SK-N-SH (cell line): ENCODE results near the gene FLOT1. TPM values are rescaled to one million over a fixed set of nuclear protein-coding genes. Genes with fewer than 3 reads are reported as not detected.

Experiments used
- CTCF ChIA-PET: fragments of 300-600, 350-600 bp; formaldehyde crosslinking; extraction: SDS; loops from one replicate; lab custom pipeline; 2021; lab: Yijun Ruan, JAX
- POLR2A ChIA-PET: fragments of 350-600 bp; sonication (Branson Sonifier 250); formaldehyde crosslinking; extraction: SDS; loops from one replicate; lab custom pipeline; 2020; ENCODE audit warnings: antibody characterized with exemption, inconsistent platforms; lab: Yijun Ruan, JAX
- DNase-seq: peaks from one replicate; pipeline ENCODE4 v3.0.0; 2012
- H2AFZ ChIP-seq: fragments of 200-600 bp; sonication (generic); 2 replicates; pipeline ENCODE4 v1.8.1; 2016; ENCODE audit warnings: antibody characterized with exemption, mild to moderate bottlenecking, low read depth
- H3F3A ChIP-seq: fragments of 200-600 bp; sonication (generic); replicated peaks from 2 replicates; pipeline ENCODE3; 2016; ENCODE audit warnings: antibody characterized with exemption, mild to moderate bottlenecking; ENCODE audit not compliant: insufficient read depth
- H3K27ac ChIP-seq, 2 experiments: fragments of 200-500 bp in 1 of 2; fragments of 200-600 bp in 1 of 2; sonication (Bioruptor generic) in 1 of 2; sonication (generic), shearing (Covaris generic) in 1 of 2; 2 replicates each; pipeline versions ENCODE4 v1.5.1 to v1.6.1; 2014 to 2016; ENCODE audit warnings: low read depth in 2 of 2, inconsistent platforms in 1 of 2, low read length in 1 of 2, mild to moderate bottlenecking in 1 of 2, mixed read lengths in 1 of 2
- H3K27me3 ChIP-seq: fragments of 200-600 bp; sonication (generic), shearing (Covaris generic); 2 replicates; pipeline ENCODE4 v1.6.1; 2016; ENCODE audit warnings: mixed run types; ENCODE audit not compliant: insufficient read depth
- H3K36me3 ChIP-seq, 2 experiments: fragments of 200-500 bp in 1 of 2; fragments of 200-600 bp in 1 of 2; sonication (Bioruptor generic) in 1 of 2; sonication (generic) in 1 of 2; replicated peaks in 1 of 2; 2 replicates each; pipeline versions ENCODE3 to v1.5.1; 2014 to 2016; ENCODE audit warnings: low read length in 1 of 2, mild to moderate bottlenecking in 1 of 2; ENCODE audit not compliant: insufficient read depth in 2 of 2, control insufficient read depth in 1 of 2
- H3K4me1 ChIP-seq, 2 experiments: fragments of 200-500 bp in 1 of 2; fragments of 200-600 bp in 1 of 2; sonication (Bioruptor generic) in 1 of 2; sonication (generic), shearing (Covaris generic) in 1 of 2; 2 replicates each; pipeline versions ENCODE4 v1.5.1 to v1.6.1; 2014 to 2016; ENCODE audit warnings: low read depth in 1 of 2, low read length in 1 of 2, mixed run types in 1 of 2; ENCODE audit not compliant: insufficient read depth in 2 of 2, control insufficient read depth in 1 of 2
- H3K4me2 ChIP-seq: fragments of 200-600 bp; sonication (generic), shearing (Covaris generic); 2 replicates; pipeline ENCODE4 v1.6.1; 2017; ENCODE audit warnings: mixed run types
- H3K4me3 ChIP-seq, 2 experiments: fragments of 200-500 bp in 1 of 2; fragments of 200-600 bp in 1 of 2; sonication (Bioruptor generic) in 1 of 2; sonication (generic), shearing (Covaris generic) in 1 of 2; 2 replicates each; pipeline versions ENCODE4 v1.5.1 to v1.8.1; 2014 to 2016; ENCODE audit warnings: low read depth in 2 of 2, inconsistent platforms in 1 of 2, low read length in 1 of 2, mild to moderate bottlenecking in 1 of 2, mixed read lengths in 1 of 2, moderate library complexity in 1 of 2
- H3K79me2 ChIP-seq: fragments of 200-600 bp; sonication (generic); 2 replicates; pipeline ENCODE4 v1.8.1; 2017; ENCODE audit warnings: mild to moderate bottlenecking; ENCODE audit not compliant: insufficient read depth
- H3K9ac ChIP-seq: fragments of 200-600 bp; sonication (generic); 2 replicates; pipeline ENCODE4 v1.6.1; 2017; ENCODE audit warnings: mixed run types
- H3K9me2 ChIP-seq: fragments of 200-600 bp; sonication (generic); 2 replicates; pipeline ENCODE4 v1.6.1; 2017; ENCODE audit warnings: mixed run types
- H3K9me3 ChIP-seq: fragments of 200-600 bp; sonication (generic); 2 replicates; pipeline ENCODE4 v1.6.1; 2017; ENCODE audit warnings: mixed run types, mild to moderate bottlenecking, moderate library complexity
- H4K20me1 ChIP-seq: fragments of 200-600 bp; sonication (generic); 2 replicates; pipeline ENCODE4 v1.6.1; 2017; ENCODE audit warnings: mild to moderate bottlenecking, mixed run types; ENCODE audit not compliant: insufficient read depth
- CHD2 ChIP-seq: fragments of 150-350 bp; IDR thresholded peaks from 2 replicates; pipeline ENCODE4 v1.6.1; 2018; ENCODE audit warnings: low read length; ENCODE audit not compliant: partially characterized antibody
- EZH2phosphoT487 ChIP-seq: fragments of 200-600 bp; sonication (generic); IDR thresholded peaks from 2 replicates; pipeline ENCODE4 v1.6.1; 2017; ENCODE audit warnings: low read depth, mixed run types, mild to moderate bottlenecking, antibody characterized with exemption, moderate library complexity, borderline replicate concordance
- FOSL2 ChIP-seq: IDR thresholded peaks from 2 replicates; pipeline ENCODE4 v1.4.0; 2012; ENCODE audit warnings: low read depth, mild to moderate bottlenecking, moderate library complexity, borderline replicate concordance
- FOXJ3 ChIP-seq: sonication (generic); formaldehyde crosslinking; IDR thresholded peaks from 2 replicates; pipeline ENCODE4 v1.5.1; 2020; ENCODE audit warnings: mild to moderate bottlenecking, missing genetic modification reagents
- FOXM1 ChIP-seq: IDR thresholded peaks from 2 replicates; pipeline ENCODE4 v1.4.0; 2012; ENCODE audit warnings: low read depth, mild to moderate bottlenecking
- MAX ChIP-seq: IDR thresholded peaks from 2 replicates; pipeline ENCODE4 v1.4.0; 2012; ENCODE audit warnings: low read depth
- MXI1 ChIP-seq: IDR thresholded peaks from 2 replicates; pipeline ENCODE4 v1.6.1; 2012; ENCODE audit warnings: mild to moderate bottlenecking, low read depth, low read length, improper control_type of control experiment
- NFIC ChIP-seq: IDR thresholded peaks from 2 replicates; pipeline ENCODE4 v1.4.0; 2012; ENCODE audit warnings: borderline replicate concordance
- NRF1 ChIP-seq: IDR thresholded peaks from 2 replicates; pipeline ENCODE4 v1.6.1; 2012; ENCODE audit warnings: low read depth, mild to moderate bottlenecking, low read length
- POLR2AphosphoS5 ChIP-seq: IDR thresholded peaks from 2 replicates; pipeline ENCODE4 v1.6.1; 2012; ENCODE audit warnings: low read depth, low read length
- RAD21 ChIP-seq: IDR thresholded peaks from 2 replicates; pipeline ENCODE4 v1.6.1; 2012; ENCODE audit warnings: mild to moderate bottlenecking, low read length
- REST ChIP-seq: IDR thresholded peaks from 2 replicates; pipeline ENCODE4 v1.6.1; 2012; ENCODE audit warnings: mild to moderate bottlenecking, low read depth, low read length, moderate library complexity
- SIN3A ChIP-seq: IDR thresholded peaks from 2 replicates; pipeline ENCODE4 v1.6.1; 2012; ENCODE audit warnings: low read depth, mild to moderate bottlenecking, low read length, moderate library complexity, borderline replicate concordance
- TAF1 ChIP-seq: IDR thresholded peaks from 2 replicates; pipeline ENCODE4 v1.6.1; 2012; ENCODE audit warnings: low read depth, mild to moderate bottlenecking, low read length, moderate library complexity, borderline replicate concordance
- TEAD4 ChIP-seq: IDR thresholded peaks from 2 replicates; pipeline ENCODE4 v1.4.0; 2012; ENCODE audit warnings: mild to moderate bottlenecking, borderline replicate concordance; ENCODE audit not compliant: insufficient read depth
- USF1 ChIP-seq: IDR thresholded peaks from 2 replicates; pipeline ENCODE4 v1.4.0; 2012; ENCODE audit warnings: low read depth, borderline replicate concordance
- USF2 ChIP-seq: fragments of 150-350 bp; IDR thresholded peaks from 2 replicates; pipeline ENCODE4 v1.6.1; 2017; ENCODE audit warnings: antibody characterized with exemption, low read length, low read depth, borderline replicate concordance
- YY1 ChIP-seq: IDR thresholded peaks from 2 replicates; pipeline ENCODE4 v1.4.0; 2012; ENCODE audit warnings: low read depth, mild to moderate bottlenecking
- WGBS: methylation state at CpG from one replicate; pipeline ENCODE4 v1.1.6; 2017; ENCODE audit warnings: low lambda C conversion rate; 5-methylcytosine and 5-hydroxymethylcytosine counted together
- polyA plus RNA-seq, 3 experiments: library from polyadenylated mRNA; depleted of rRNA; stranded (reverse); fragments of >200 nt; gene quantifications; 2 replicates each; pipeline ENCODE4 v1.2.3, GENCODE V29; 2012
- TF ChIP-seq, protein P1 (sequence below): fragments of 200-600 bp; sonication (generic); IDR thresholded peaks from 2 replicates; pipeline ENCODE4 v1.6.1; 2017; ENCODE audit warnings: antibody characterized with exemption, mild to moderate bottlenecking, moderate library complexity
- TF ChIP-seq, protein P2 (sequence below): IDR thresholded peaks from 2 replicates; pipeline ENCODE4; 2012

FLOT1 gene
- polyA plus RNA-seq, 1 of the 3 experiments (the other 2 are of a cell fraction): 462 TPM

- no peaks in the 10 kb centered on the region for H3K9me2 ChIP-seq
- peaks cover 47% of the 10 kb centered on the region for H4K20me1 ChIP-seq
- H3K27ac ChIP-seq: peak overlapping the region; percentile 93 to 98
- TF ChIP-seq FOXJ3: 0 out of 2 replicates have a peak, but pooled peaks have one; percentile 18
- TF ChIP-seq NRF1: peak; percentile 83
- TF ChIP-seq FOXM1: no peak; the same call in 1 of the 2 replicates
- peak; percentile 93 for TF ChIP-seq MXI1
- peak; percentile 62 for TF ChIP-seq TAF1
- peak; percentile 82 for TF ChIP-seq MAX
- TF ChIP-seq, protein P1, sequence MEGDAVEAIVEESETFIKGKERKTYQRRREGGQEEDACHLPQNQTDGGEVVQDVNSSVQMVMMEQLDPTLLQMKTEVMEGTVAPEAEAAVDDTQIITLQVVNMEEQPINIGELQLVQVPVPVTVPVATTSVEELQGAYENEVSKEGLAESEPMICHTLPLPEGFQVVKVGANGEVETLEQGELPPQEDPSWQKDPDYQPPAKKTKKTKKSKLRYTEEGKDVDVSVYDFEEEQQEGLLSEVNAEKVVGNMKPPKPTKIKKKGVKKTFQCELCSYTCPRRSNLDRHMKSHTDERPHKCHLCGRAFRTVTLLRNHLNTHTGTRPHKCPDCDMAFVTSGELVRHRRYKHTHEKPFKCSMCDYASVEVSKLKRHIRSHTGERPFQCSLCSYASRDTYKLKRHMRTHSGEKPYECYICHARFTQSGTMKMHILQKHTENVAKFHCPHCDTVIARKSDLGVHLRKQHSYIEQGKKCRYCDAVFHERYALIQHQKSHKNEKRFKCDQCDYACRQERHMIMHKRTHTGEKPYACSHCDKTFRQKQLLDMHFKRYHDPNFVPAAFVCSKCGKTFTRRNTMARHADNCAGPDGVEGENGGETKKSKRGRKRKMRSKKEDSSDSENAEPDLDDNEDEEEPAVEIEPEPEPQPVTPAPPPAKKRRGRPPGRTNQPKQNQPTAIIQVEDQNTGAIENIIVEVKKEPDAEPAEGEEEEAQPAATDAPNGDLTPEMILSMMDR: peak; percentile 35
- TF ChIP-seq, protein P2, sequence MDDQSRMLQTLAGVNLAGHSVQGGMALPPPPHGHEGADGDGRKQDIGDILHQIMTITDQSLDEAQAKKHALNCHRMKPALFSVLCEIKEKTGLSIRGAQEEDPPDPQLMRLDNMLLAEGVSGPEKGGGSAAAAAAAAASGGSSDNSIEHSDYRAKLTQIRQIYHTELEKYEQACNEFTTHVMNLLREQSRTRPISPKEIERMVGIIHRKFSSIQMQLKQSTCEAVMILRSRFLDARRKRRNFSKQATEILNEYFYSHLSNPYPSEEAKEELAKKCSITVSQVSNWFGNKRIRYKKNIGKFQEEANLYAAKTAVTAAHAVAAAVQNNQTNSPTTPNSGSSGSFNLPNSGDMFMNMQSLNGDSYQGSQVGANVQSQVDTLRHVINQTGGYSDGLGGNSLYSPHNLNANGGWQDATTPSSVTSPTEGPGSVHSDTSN: no peak
- TF ChIP-seq CHD2: peak; percentile 90
- peak; percentile 94 for TF ChIP-seq USF1
- no peak; the same call in 1 of the 2 replicates for TF ChIP-seq FOSL2
- TF ChIP-seq TEAD4: no peak
- TF ChIP-seq REST: peak; percentile 48; the same call in 1 of the 2 replicates
- TF ChIP-seq NFIC: no peak
- TF ChIP-seq YY1: no peak
- peak; percentile 85 for TF ChIP-seq USF2
- TF ChIP-seq POLR2AphosphoS5: peak; percentile 24
- TF ChIP-seq EZH2phosphoT487: no peak
- TF ChIP-seq RAD21: no peak
- TF ChIP-seq SIN3A: peak; percentile 46; the same call in 1 of the 2 replicates
- H3K9me3 ChIP-seq: no peaks in the 10 kb centered on the region; the same call in 1 of the 2 replicates
- no peak overlapping the region for H2AFZ ChIP-seq
- DNase-seq: peak; percentile 91
- peaks cover 63% of the 10 kb centered on the region for H3F3A ChIP-seq
- CTCF ChIA-PET: interaction anchor here (0.8 to 42.4 kb wide), 23 partner anchors 8 to 177 kb away, joined by 3 to 838 read pairs (median 6); partner anchors contain the start of genes DHX16, FLOT1, NRM and PPP1R18
- POLR2A ChIA-PET: interaction anchor here (0.6 to 2.9 kb wide), 12 partner anchors 11 to 160 kb away, joined by 3 to 24 read pairs (median 4); partner anchors contain the start of genes FLOT1, MRPS18B, NRM and PPP1R10
- H3K79me2 ChIP-seq: peaks cover 76% of the 10 kb centered on the region
- H3K9ac ChIP-seq: peak overlapping the region; percentile 100
- 2% methylated on average over 30 of the region's 71 CpGs for WGBS
- H3K4me3 ChIP-seq: peak overlapping the region; percentile 89 to 93
- peaks cover 31 to 36% of the 10 kb centered on the region in 2 experiments for H3K36me3 ChIP-seq
- peaks cover 32 to 43% of the 10 kb centered on the region in 2 experiments for H3K4me1 ChIP-seq
- H3K4me2 ChIP-seq: peak overlapping the region; percentile 91
- no peaks in the 10 kb centered on the region for H3K27me3 ChIP-seq
Observed at GRCh38 chr6:30721198-30722024, 21.1 kb downstream of the FLOT1 start.
